ENCODE results near the gene RFX8. TPM values are rescaled to one million over a fixed set of nuclear protein-coding genes. Genes with fewer than 3 reads are reported as not detected.

Gene RFX8
- total and polyA plus RNA-seq, 2 donors (not counting 3 experiments of a cell fraction or from before 2014, with no cell fraction given) = 0.21 to 1.00 TPM

- no peaks in the 10 kb centered on the region for H3K27me3 ChIP-seq (ENCODE audit: control insufficient read depth in 2 of 2, insufficient read depth in 2 of 2, low read length in 2 of 2)
- no peak for FAIRE-seq
- H3K9me1 ChIP-seq (replicated peaks; ENCODE audit: control insufficient read depth, extremely low read depth, insufficient read depth, low read length) = no peaks in the 10 kb centered on the region
- no peaks in the 10 kb centered on the region for H4K20me1 ChIP-seq (replicated peaks; ENCODE audit: control insufficient read depth, extremely low read depth, insufficient read depth, low read length)
- no peaks in the 10 kb centered on the region for H3K79me2 ChIP-seq (ENCODE audit: control insufficient read depth, insufficient read depth, low read length)
- no peak for DNase-seq (ENCODE audit: low read depth, low spot score)
- BruUV-seq (replicated peaks) = no TSS peak
- H3K4me1 ChIP-seq (ENCODE audit: control insufficient read depth, extremely low read depth, insufficient read depth, low read length) = peaks cover 7% of the 10 kb centered on the region
- TF ChIP-seq POLR2AphosphoS5 (IDR thresholded peaks at IDR 0.05; ENCODE audit: insufficient read depth, low read depth, low read length) (no peak), JUN (IDR thresholded peaks at IDR 0.05; ENCODE audit: borderline replicate concordance, insufficient read depth, insufficient read length, low read depth) (no peak)
- H3K9me3 ChIP-seq (replicated peaks; ENCODE audit: control insufficient read depth, insufficient read depth, low read length) = no peaks in the 10 kb centered on the region
- POLR2A ChIA-PET = interaction anchor here (0.6 kb wide), 1 partner anchor 21 kb away, joined by 3 read pairs; no protein-coding TSS in a partner anchor
- H3K27ac ChIP-seq (ENCODE audit: insufficient read depth, low read depth, low read length) = no peak overlapping the region
- H3K4me3 ChIP-seq (replicated peaks in 1 of 3; ENCODE audit: insufficient read depth in 1 of 3, low read depth in 1 of 3, low read length in 3 of 3) = no peak overlapping the region
- intact Hi-C loops (cut with micrococcal nuclease) (no loop called here), dilution Hi-C loops (cut with MboI; ENCODE audit: extremely low pct_ligation_motif_present, low sequenced_read_pairs) (no loop called here)
- H2AFZ ChIP-seq (ENCODE audit: low read depth, low read length) = no peak overlapping the region
- CTCF ChIA-PET = interaction anchor here (1.5 to 1.6 kb wide), 2 partner anchors 9 to 354 kb away, joined by 3 to 4 read pairs; no protein-coding TSS in a partner anchor
- H3K4me2 ChIP-seq (ENCODE audit: insufficient read depth, low read length) = no peak overlapping the region
- no peak overlapping the region for H3K9ac ChIP-seq (replicated peaks; ENCODE audit: extremely low read depth, insufficient read depth, low read length)
- no peaks in the 10 kb centered on the region for H3K36me3 ChIP-seq (ENCODE audit: control insufficient read depth in 2 of 2, extremely low read depth in 1 of 2, insufficient read depth in 2 of 2, low read length in 2 of 2)
Measured at GRCh38 chr2:101477556-101477955, 2.6 kb upstream of the RFX8 start.

GRCh38 chr2:101476605-101477208 lies 1.8 kb upstream of the RFX8 start:
- intact Hi-C loops (cut with micrococcal nuclease) (no loop called here), dilution Hi-C loops (cut with MboI; ENCODE audit: extremely low pct_ligation_motif_present, low sequenced_read_pairs) (no loop called here)
- H3K4me1 ChIP-seq (ENCODE audit: control insufficient read depth, extremely low read depth, insufficient read depth, low read length) = peaks cover 7% of the 10 kb centered on the region
- H3K9ac ChIP-seq (replicated peaks; ENCODE audit: extremely low read depth, insufficient read depth, low read length) = no peak overlapping the region
- H3K4me3 ChIP-seq (replicated peaks in 1 of 3; ENCODE audit: insufficient read depth in 1 of 3, low read depth in 1 of 3, low read length in 3 of 3) = no peak overlapping the region
- no peak overlapping the region for H3K27ac ChIP-seq (ENCODE audit: insufficient read depth, low read depth, low read length)
- no peaks in the 10 kb centered on the region for H4K20me1 ChIP-seq (replicated peaks; ENCODE audit: control insufficient read depth, extremely low read depth, insufficient read depth, low read length)
- ChIA-PET CTCF (interaction anchor here (1.6 kb wide), 1 partner anchor 10 kb away, joined by 4 read pairs; no protein-coding TSS in a partner anchor), POLR2A (no interaction called here)
- H3K79me2 ChIP-seq (ENCODE audit: control insufficient read depth, insufficient read depth, low read length) = no peaks in the 10 kb centered on the region
- no TSS peak for BruUV-seq (replicated peaks)
- H3K27me3 ChIP-seq (ENCODE audit: control insufficient read depth in 2 of 2, insufficient read depth in 2 of 2, low read length in 2 of 2) = no peaks in the 10 kb centered on the region
- no peak overlapping the region for H2AFZ ChIP-seq (ENCODE audit: low read depth, low read length)
- no peak for FAIRE-seq
- H3K9me3 ChIP-seq (replicated peaks; ENCODE audit: control insufficient read depth, insufficient read depth, low read length) = no peaks in the 10 kb centered on the region
- H3K4me2 ChIP-seq (ENCODE audit: insufficient read depth, low read length) = no peak overlapping the region
- TF ChIP-seq FOS (IDR thresholded peaks at IDR 0.05; ENCODE audit: borderline replicate concordance, insufficient read depth, low read length) (no peak), JUN (IDR thresholded peaks at IDR 0.05; ENCODE audit: borderline replicate concordance, insufficient read depth, insufficient read length, low read depth) (no peak), MAX (IDR thresholded peaks at IDR 0.05; ENCODE audit: insufficient read depth, insufficient read length) (no peak), GATA2 (IDR thresholded peaks at IDR 0.05; ENCODE audit: insufficient read depth, insufficient read length, low read depth, low read length) (no peak), CTCF (IDR thresholded peaks at IDR 0.05; ENCODE audit: extremely low read depth in 1 of 2, insufficient read depth in 1 of 2, low read depth in 1 of 2, low read length in 2 of 2) (no peak), EZH2 (IDR thresholded peaks at IDR 0.05; ENCODE audit: borderline replicate concordance, low read depth, low read length, severe bottlenecking) (no peak), POLR2AphosphoS5 (IDR thresholded peaks at IDR 0.05; ENCODE audit: insufficient read depth, low read depth, low read length) (no peak), POLR2A (IDR thresholded peaks at IDR 0.05; ENCODE audit: low read depth, low read length) (no peak), MYC (IDR thresholded peaks at IDR 0.05; ENCODE audit: low read depth, low read length) (no peak)
- no peaks in the 10 kb centered on the region for H3K36me3 ChIP-seq (ENCODE audit: control insufficient read depth in 2 of 2, extremely low read depth in 1 of 2, insufficient read depth in 2 of 2, low read length in 2 of 2)
- H3K9me1 ChIP-seq (replicated peaks; ENCODE audit: control insufficient read depth, extremely low read depth, insufficient read depth, low read length) = no peaks in the 10 kb centered on the region
- DNase-seq (ENCODE audit: low read depth, low spot score) = no peak

All from endothelial cell of umbilical vein (primary cell).